Activated CD4-positive, alpha-beta memory T cell treated with anti-CD3 and anti-CD28 coated beads for 36 hours (primary cell): Measurements from ENCODE around the gene GPATCH2. TPM values are rescaled to one million over a fixed set of nuclear protein-coding genes. Genes with fewer than 3 reads are reported as not detected.

Experiments used
- CTCF ChIA-PET: fragments of 350-600 bp; sonication (Branson Sonifier 250); formaldehyde crosslinking; loops from one replicate; lab custom pipeline; 2021; ENCODE audit warnings: antibody characterized with exemption, inconsistent platforms; lab: Charles Lee
- POLR2A ChIA-PET: fragments of 350-600 bp; sonication (Branson Sonifier 250); formaldehyde crosslinking; loops from one replicate; lab custom pipeline; 2021; ENCODE audit warnings: antibody characterized with exemption; lab: Charles Lee
- DNase-seq: peaks from one replicate; pipeline ENCODE4 v3.0.0-alpha.2; 2020
- H3K27ac Mint-ChIP-seq: one replicate; pipeline ENCODE4 v1.8.0; 2021; ENCODE audit warnings: mixed read lengths
- H3K27me3 Mint-ChIP-seq: one replicate; pipeline ENCODE4 v1.8.0; 2021; ENCODE audit warnings: mixed read lengths
- H3K36me3 Mint-ChIP-seq: one replicate; pipeline ENCODE4 v1.8.0; 2021; ENCODE audit warnings: mixed read lengths
- H3K4me1 Mint-ChIP-seq: one replicate; pipeline ENCODE4 v1.8.0; 2021; ENCODE audit warnings: low read depth, mixed read lengths
- H3K4me3 Mint-ChIP-seq: one replicate; pipeline ENCODE4 v1.8.0; 2021; ENCODE audit warnings: mild to moderate bottlenecking, mixed read lengths
- H3K9me3 Mint-ChIP-seq: one replicate; pipeline ENCODE4 v1.8.0; 2021; ENCODE audit warnings: mixed read lengths
- intact Hi-C: fragments of 100-400 bp; cut with micrococcal nuclease; formaldehyde crosslinking; loops from one replicate; pipeline ENCODE4 v1.15.1; 2023
- total RNA-seq, 2 experiments: library from RNA; stranded (reverse); gene quantifications; one replicate each; pipeline ENCODE4 v1.2.3, GENCODE V29; 2021

Gene GPATCH2
- total RNA-seq, 2 experiments from 2014 or later = 7.8 to 7.9 TPM

DNA sequence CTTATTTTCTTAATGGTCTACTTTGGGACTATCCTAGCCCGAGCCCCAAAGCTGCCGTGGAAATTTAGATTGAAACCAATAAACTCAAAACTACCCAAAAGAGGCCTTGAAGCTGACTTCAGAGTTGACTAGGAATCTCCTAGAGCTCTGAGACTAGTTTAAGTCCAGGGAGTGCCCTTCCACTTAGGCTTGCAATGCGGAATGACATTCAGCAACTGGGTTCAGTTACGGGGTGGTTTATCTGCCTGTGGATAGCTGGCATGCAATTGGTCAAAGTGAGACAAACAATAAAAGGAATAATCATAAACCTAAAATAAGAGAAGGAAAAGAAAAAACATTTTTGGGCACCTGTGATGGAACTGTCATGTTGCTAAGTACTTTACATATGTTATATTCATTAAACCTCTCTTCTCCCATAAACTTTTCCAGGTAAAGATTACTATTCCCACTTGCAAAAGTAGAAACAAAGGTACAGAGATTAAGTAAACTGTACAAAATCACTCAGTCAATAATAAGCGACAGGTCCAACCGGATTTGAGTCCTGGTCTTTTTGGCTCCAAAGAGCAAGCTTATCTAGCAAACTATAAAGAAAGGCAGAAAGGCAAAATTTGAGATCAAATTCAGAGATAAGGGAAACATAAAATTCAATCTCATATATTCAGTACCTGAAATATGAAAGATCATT lies 56.5 kb downstream of the GPATCH2 start:
- Mint-ChIP-seq H3K4me3 (no peak overlapping the region), H3K9me3 (no peaks in the 10 kb centered on the region), H3K27me3 (no peaks in the 10 kb centered on the region), H3K4me1 (no peaks in the 10 kb centered on the region), H3K27ac (no peak overlapping the region), H3K36me3 (peaks cover 3% of the 10 kb centered on the region)
- POLR2A ChIA-PET = interaction anchor here (0.5 kb wide), 1 partner anchor 15 kb away, joined by 3 read pairs; no protein-coding TSS in a partner anchor
- intact Hi-C loops = no loop called here
- DNase-seq = no peak
- CTCF ChIA-PET = no interaction called here

DNA sequence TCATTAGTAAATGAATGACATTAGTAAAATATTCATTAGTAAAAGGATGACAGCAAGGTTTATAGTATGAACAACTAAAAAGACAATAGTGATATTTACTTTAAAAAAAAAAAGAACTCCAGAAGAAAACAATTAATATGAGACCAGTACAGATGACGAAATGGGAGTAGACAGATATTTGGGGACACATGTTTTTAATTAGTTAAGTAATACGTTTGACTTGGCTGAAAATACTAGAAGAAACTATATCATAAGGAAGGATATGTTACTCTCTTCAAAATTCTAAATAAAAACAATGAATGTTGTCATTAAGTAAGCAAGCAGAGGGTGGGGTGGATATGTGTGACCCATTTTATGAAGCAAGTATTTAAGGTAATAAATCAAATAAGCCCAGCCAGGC lies 61.9 kb downstream of the GPATCH2 start:
- DNase-seq = no peak
- Mint-ChIP-seq H3K36me3 (peaks cover 8% of the 10 kb centered on the region), H3K4me3 (no peak overlapping the region), H3K9me3 (no peaks in the 10 kb centered on the region), H3K4me1 (no peaks in the 10 kb centered on the region), H3K27me3 (no peaks in the 10 kb centered on the region), H3K27ac (no peak overlapping the region)
- ChIA-PET CTCF (no interaction called here), POLR2A (no interaction called here)
- intact Hi-C loops = no loop called here

DNA sequence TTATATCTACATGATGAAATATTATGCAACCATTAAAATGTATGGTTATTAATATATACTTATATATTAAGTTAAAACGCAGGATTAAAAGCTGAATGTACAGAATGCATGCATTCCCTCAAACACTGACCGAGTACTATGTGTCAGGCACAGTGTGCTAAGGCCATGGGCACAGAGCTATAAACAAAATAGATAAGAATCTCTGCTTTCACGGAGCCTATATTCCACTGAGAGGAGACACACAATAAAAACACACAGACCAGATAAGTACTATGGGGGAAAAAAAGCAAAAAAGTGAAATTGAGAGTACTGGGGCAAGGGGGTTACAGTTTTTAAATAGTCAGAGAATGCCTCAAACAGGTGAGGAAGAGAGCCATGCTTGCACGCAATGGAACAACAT lies 62.7 kb downstream of the GPATCH2 start:
- Mint-ChIP-seq H3K36me3 (peaks cover 11% of the 10 kb centered on the region), H3K9me3 (no peaks in the 10 kb centered on the region), H3K27ac (no peak overlapping the region), H3K27me3 (no peaks in the 10 kb centered on the region), H3K4me1 (no peaks in the 10 kb centered on the region), H3K4me3 (no peak overlapping the region)
- ChIA-PET CTCF (no interaction called here), POLR2A (no interaction called here)
- intact Hi-C loops = no loop called here
- no peak for DNase-seq

DNA sequence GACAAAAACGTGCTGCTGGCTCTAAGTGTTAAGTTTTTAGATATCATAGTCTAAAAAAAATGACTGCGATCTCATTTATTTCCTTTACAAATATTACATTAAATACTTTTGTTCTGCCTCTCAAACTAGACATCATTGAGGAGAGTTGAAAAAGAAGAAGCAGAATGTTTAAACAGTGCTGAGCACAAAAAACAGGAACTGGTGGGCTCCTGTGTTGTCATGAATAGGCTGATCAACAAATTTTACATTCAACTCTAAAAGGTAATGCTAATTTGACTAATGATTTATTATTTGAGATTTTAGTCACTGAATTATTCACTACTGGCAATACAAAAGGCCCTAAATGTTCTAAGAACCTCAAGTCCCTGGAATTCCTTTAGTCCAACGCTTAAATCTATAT lies 66.1 kb downstream of the GPATCH2 start:
- ChIA-PET CTCF (no interaction called here), POLR2A (no interaction called here)
- H3K4me3 Mint-ChIP-seq = no peak overlapping the region
- peaks cover 16% of the 10 kb centered on the region for H3K36me3 Mint-ChIP-seq
- intact Hi-C loops = no loop called here
- H3K27ac Mint-ChIP-seq = no peak overlapping the region
- H3K4me1 Mint-ChIP-seq = no peaks in the 10 kb centered on the region
- no peak for DNase-seq
- H3K27me3 Mint-ChIP-seq = no peaks in the 10 kb centered on the region
- H3K9me3 Mint-ChIP-seq = no peaks in the 10 kb centered on the region

DNA sequence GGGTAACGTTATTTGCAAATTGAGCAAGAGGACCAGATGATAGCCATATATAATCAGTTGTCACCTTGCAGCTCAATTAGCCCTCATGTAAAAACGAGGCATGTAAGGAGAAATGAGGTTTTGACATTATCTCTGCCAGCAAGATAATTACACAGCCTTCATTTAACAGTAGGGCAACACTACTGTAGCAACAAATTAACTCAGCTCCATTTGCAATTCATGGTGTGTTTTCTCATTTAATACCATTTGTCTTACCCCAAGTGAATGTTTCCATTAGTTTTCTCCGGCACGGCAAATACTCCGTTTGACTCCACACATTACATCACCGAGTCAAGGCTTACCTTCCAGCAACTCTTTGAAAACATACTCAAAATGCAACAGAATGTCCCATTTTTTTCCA lies 66.7 kb downstream of the GPATCH2 start:
- no peak for DNase-seq
- Mint-ChIP-seq H3K27ac (no peak overlapping the region), H3K9me3 (no peaks in the 10 kb centered on the region), H3K27me3 (no peaks in the 10 kb centered on the region), H3K36me3 (peaks cover 18% of the 10 kb centered on the region), H3K4me1 (no peaks in the 10 kb centered on the region), H3K4me3 (no peak overlapping the region)
- ChIA-PET CTCF (no interaction called here), POLR2A (no interaction called here)
- intact Hi-C loops = no loop called here

DNA sequence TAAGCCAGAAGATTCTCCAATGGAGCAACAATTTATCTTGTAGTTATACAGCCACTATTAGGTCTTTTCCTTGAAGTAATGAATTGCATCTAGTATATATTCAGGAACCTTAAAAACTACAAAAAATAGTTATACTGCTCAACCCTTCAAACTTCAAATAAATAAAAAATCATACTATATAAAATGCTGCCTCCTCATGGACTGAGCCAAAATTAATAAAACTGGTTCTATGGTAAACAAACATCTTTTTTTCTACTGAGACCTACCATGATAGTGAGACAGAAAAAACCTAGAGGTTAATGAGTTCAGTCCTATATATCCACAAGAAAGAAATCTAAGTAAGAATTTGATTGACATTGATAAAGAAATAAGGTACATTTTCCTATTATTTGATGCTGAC lies 67.7 kb downstream of the GPATCH2 start:
- intact Hi-C loops = no loop called here
- peaks cover 21% of the 10 kb centered on the region for H3K36me3 Mint-ChIP-seq
- POLR2A ChIA-PET = no interaction called here
- H3K9me3 Mint-ChIP-seq = no peaks in the 10 kb centered on the region
- no peak overlapping the region for H3K27ac Mint-ChIP-seq
- CTCF ChIA-PET = no interaction called here
- H3K4me3 Mint-ChIP-seq = no peak overlapping the region
- no peaks in the 10 kb centered on the region for H3K27me3 Mint-ChIP-seq
- no peak for DNase-seq
- no peaks in the 10 kb centered on the region for H3K4me1 Mint-ChIP-seq

DNA sequence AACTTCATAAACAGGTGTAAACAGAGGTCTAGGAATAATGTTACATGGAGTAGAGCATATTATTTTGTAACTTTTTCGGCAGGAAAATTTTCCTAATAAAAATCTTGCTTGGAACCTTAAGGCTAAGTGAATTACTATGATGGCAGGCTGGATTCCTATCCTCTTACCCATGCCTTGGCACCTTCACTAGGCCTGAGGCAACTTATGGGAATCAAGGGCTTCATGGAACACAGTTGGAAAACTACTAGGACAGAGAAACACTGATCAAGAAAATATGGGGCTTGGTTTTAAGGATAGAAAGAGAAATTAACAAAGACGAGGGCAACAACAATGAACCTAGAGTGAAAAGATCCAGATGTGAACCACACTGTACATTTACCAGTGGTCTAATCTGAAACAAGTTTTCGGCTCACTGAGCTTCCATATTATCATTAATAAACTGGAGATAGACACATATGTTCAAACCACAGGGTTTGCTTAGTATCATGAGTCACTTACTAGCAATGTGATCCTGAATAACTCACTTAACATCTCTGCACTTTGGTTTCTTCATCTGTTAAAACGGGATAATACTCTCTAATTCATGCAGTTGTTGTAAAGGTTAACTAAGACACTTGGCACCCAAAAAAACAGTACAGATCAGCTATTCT lies 68.5 kb downstream of the GPATCH2 start:
- H3K9me3 Mint-ChIP-seq = no peaks in the 10 kb centered on the region
- intact Hi-C loops = no loop called here
- no peaks in the 10 kb centered on the region for H3K27me3 Mint-ChIP-seq
- POLR2A ChIA-PET = no interaction called here
- no peaks in the 10 kb centered on the region for H3K4me1 Mint-ChIP-seq
- DNase-seq = no peak
- no peak overlapping the region for H3K27ac Mint-ChIP-seq
- H3K36me3 Mint-ChIP-seq = peaks cover 24% of the 10 kb centered on the region
- no peak overlapping the region for H3K4me3 Mint-ChIP-seq
- CTCF ChIA-PET = no interaction called here

DNA sequence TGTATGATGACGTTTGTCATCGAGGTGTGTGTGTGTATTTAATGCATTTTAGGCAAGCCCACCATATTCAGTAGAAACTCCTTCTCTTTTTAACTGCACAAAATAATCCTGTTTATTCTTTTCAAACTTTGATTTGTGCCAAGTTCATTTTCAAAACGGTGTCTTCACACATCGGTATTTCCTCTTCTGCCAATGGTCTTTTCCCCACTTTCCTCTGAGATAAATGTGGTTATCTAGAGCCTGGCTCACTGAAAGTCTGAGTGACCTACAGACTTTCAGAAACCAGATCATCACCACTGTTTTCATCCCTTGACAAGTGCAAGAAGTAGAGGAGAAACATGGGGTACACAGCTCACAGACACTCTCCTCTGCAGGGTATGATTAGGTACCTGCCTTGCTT lies 69.4 kb downstream of the GPATCH2 start:
- Mint-ChIP-seq H3K4me3 (no peak overlapping the region), H3K9me3 (no peaks in the 10 kb centered on the region), H3K27me3 (no peaks in the 10 kb centered on the region), H3K4me1 (no peaks in the 10 kb centered on the region), H3K36me3 (peaks cover 25% of the 10 kb centered on the region), H3K27ac (no peak overlapping the region)
- intact Hi-C loops = no loop called here
- ChIA-PET CTCF (no interaction called here), POLR2A (no interaction called here)
- no peak for DNase-seq

DNA sequence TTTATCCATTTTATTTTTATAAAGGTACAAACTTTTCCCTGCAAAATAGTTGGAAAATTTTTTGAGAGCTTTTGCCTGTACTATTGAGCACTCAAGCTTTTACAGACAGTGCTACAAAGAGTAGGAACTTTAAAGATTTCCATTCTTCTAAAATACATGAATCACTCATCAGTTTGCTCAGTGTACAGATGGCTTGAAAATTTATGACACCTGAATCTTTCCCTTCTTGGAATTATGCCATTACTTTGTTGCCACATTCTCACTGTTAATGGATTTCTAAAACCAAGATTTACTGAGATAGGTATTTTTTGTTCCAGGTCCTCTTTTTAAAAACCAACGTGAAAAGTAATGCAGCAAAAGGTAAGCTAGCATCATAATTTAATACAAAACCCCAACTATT lies 76.0 kb downstream of the GPATCH2 start:
- CTCF ChIA-PET = no interaction called here

DNA sequence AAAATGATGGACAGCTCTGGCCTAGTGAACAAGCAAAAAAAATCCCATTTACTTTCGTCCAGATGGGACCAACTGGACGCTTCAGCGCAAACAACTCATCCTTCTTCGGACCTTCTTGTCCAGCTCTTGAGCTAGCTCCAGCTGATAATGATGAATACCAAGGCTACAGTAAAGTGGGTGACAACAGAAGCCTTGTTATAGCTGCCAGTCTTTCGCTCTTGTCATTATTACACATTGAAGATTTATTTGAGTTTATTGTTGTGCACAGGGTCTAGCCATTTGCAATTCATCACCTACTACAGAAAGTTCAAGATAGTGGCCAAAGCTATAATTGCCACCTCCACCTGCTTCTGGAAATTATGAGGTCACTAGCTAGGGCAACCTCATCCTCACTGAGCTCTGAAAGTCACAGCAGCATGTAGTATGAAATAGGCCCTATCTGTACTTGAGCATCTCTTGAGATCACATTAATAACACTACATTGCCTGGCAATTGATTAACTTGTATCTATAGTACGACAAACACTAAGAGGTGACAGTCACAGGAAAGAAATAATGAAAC lies 76.9 kb downstream of the GPATCH2 start:
- Mint-ChIP-seq H3K9me3 (no peaks in the 10 kb centered on the region), H3K36me3 (peaks cover 11% of the 10 kb centered on the region), H3K4me1 (no peaks in the 10 kb centered on the region), H3K4me3 (no peak overlapping the region), H3K27ac (no peak overlapping the region), H3K27me3 (no peaks in the 10 kb centered on the region)
- intact Hi-C loops = no loop called here
- ChIA-PET CTCF (no interaction called here), POLR2A (no interaction called here)
- DNase-seq = no peak

More for the DNA sequence above, 76.0 kb downstream of the GPATCH2 start:
- no peaks in the 10 kb centered on the region for H3K27me3 Mint-ChIP-seq
- H3K36me3 Mint-ChIP-seq = peaks cover 15% of the 10 kb centered on the region
- intact Hi-C loops = no loop called here
- H3K4me1 Mint-ChIP-seq = no peaks in the 10 kb centered on the region
- POLR2A ChIA-PET = no interaction called here
- no peak for DNase-seq
- H3K4me3 Mint-ChIP-seq = no peak overlapping the region
- H3K27ac Mint-ChIP-seq = no peak overlapping the region
- H3K9me3 Mint-ChIP-seq = no peaks in the 10 kb centered on the region

DNA sequence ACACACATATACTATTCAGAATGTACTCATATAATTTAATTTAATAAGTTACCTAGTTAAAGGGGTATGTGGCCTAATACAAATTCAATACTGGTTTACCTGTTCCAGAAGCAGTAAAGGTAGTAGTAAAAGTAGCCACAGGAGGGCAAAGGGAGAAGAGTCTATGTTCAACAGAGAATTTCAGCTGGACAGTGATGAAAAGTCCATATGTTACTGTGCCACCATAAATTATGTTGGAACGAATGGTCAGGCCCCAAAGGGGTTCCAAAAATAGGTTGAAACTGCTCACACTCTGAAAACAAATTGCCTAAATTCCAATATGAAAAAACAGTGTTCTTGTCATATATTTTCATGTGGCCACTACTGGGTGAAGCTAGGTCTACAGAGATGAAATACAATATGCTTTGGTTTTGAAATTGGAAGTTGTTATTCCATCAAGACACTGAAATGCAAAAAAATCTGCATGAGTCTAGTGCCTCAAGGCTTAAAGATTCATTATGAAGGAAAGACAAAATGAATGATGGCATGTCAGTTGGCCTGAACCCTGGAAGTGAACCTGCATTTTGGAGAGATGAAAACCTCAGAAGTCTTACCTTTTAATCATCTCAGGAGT lies 78.4 kb downstream of the GPATCH2 start:
- no peak overlapping the region for H3K27ac Mint-ChIP-seq
- no peak for DNase-seq
- no peaks in the 10 kb centered on the region for H3K4me1 Mint-ChIP-seq
- ChIA-PET CTCF (no interaction called here), POLR2A (no interaction called here)
- intact Hi-C loops = no loop called here
- H3K36me3 Mint-ChIP-seq = peaks cover 20% of the 10 kb centered on the region
- H3K27me3 Mint-ChIP-seq = no peaks in the 10 kb centered on the region
- H3K9me3 Mint-ChIP-seq = peaks cover 8% of the 10 kb centered on the region
- no peak overlapping the region for H3K4me3 Mint-ChIP-seq

DNA sequence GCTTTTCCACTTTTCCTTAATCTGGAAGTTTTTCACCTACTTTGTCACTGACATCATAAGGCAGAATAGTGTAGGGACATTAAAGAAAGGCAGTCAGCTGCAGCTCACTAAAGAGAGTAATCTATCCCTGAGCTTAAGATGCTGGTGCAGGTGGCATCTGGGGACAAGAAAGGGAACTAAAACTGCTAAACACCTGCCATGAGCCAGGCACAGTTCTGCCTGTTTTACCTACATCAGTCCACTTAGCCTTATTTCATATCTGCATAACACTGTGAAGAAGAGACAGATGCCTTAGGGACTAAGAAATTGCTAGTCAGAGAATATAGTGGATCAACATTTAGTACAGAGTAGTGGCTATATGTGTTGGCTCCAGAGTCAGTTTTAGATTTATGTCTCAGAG lies 88.1 kb downstream of the GPATCH2 start:
- no peaks in the 10 kb centered on the region for H3K4me1 Mint-ChIP-seq
- ChIA-PET POLR2A (no interaction called here), CTCF (interaction anchor here (0.6 to 1.7 kb wide), 2 partner anchors 44 to 88 kb away, joined by 3 read pairs; partner anchors contain the start of genes GPATCH2 and SPATA17)
- peaks cover 14% of the 10 kb centered on the region for H3K9me3 Mint-ChIP-seq
- H3K4me3 Mint-ChIP-seq = no peak overlapping the region
- H3K27me3 Mint-ChIP-seq = no peaks in the 10 kb centered on the region
- no peak for DNase-seq
- no peak overlapping the region for H3K27ac Mint-ChIP-seq
- intact Hi-C loops = no loop called here
- H3K36me3 Mint-ChIP-seq = peaks cover 22% of the 10 kb centered on the region
